Uterus (tissue), 2 donors: ENCODE measurements around the gene GLIS1.

Experiments
- CTCF ChIP-seq, 4 experiments: fragments of 200-600 bp in 2 of 4; fragments of 450-650 bp in 2 of 4; sonication (generic) in 2 of 4; IDR thresholded peaks; one replicate each; pipeline ENCODE4 v1.5.1; 2016 to 2019; ENCODE audit warnings: antibody characterized with exemption in 4 of 4, mild to moderate bottlenecking in 2 of 4, moderate library complexity in 1 of 4
- POLR2A ChIP-seq, 2 donors: fragments of 450-650 bp; IDR thresholded peaks; one replicate each; pipeline ENCODE4 v1.6.1; 2016; ENCODE audit warnings: antibody characterized with exemption in 2 of 2, mild to moderate bottlenecking in 1 of 2, moderate library complexity in 1 of 2

GRCh38 chr1:53554592-53555305, 184.2 kb downstream of the GLIS1 start:
- no peak for TF ChIP-seq CTCF (IDR thresholded peaks at IDR 0.05)
- TF ChIP-seq POLR2A (IDR thresholded peaks at IDR 0.05): no peak
